Right lobe of liver (tissue), 6 donors: ENCODE data around the gene TBC1D5. TPM values are rescaled to one million over a fixed set of nuclear protein-coding genes. Genes with fewer than 3 reads are reported as not detected.

Experiments used
- ATAC-seq, 4 donors: fragments of 200-7000 bp; cut with Tn5 transposase; one replicate each; pipeline ENCODE4 v1.9.1; 2020; ENCODE audit warnings: mild to moderate bottlenecking in 4 of 4, moderate library complexity in 4 of 4
- DNase-seq, 3 donors: peaks; one replicate each; pipeline ENCODE4 v3.0.0-alpha.2; 2020
- H3K27ac ChIP-seq, 3 donors: fragments of 200-600 bp; one replicate each; pipeline ENCODE4 v1.8.0; 2022
- H3K27me3 ChIP-seq, 2 donors: fragments of 200-600 bp; one replicate each; pipeline ENCODE4 v1.8.0; 2022
- H3K36me3 ChIP-seq, 4 donors: fragments of 200-600 bp; sonication (generic) in 1 of 4; one replicate each; pipeline versions ENCODE4 v1.5.1 to v1.8.0; 2017 to 2022; ENCODE audit warnings: control low read depth in 1 of 4
- H3K4me1 ChIP-seq, 4 donors: fragments of 200-600 bp; sonication (generic) in 1 of 4; one replicate each; pipeline versions ENCODE4 v1.5.1 to v1.8.0; 2017 to 2022; ENCODE audit warnings: control low read depth in 1 of 4
- H3K4me3 ChIP-seq, 3 donors: fragments of 200-600 bp; one replicate each; pipeline ENCODE4 v1.8.0; 2022
- H3K9me3 ChIP-seq, 4 donors: fragments of 200-600 bp; sonication (generic) in 1 of 4; one replicate each; pipeline versions ENCODE4 v1.5.1 to v1.8.0; 2017 to 2022; ENCODE audit warnings: control low read depth in 1 of 4
- POLR2A ChIP-seq: fragments of 450-650 bp; IDR thresholded peaks from one replicate; pipeline ENCODE4 v1.6.1; 2017; ENCODE audit warnings: antibody characterized with exemption, mild to moderate bottlenecking
- WGBS: methylation state at CpG from one replicate; pipeline ENCODE4 v1.1.6; 2018; ENCODE audit warnings: low coverage, low lambda C conversion rate; ENCODE audit not compliant: insufficient coverage; ENCODE audit errors: missing lambda C conversion rate; 5-methylcytosine and 5-hydroxymethylcytosine counted together
- intact Hi-C, 2 donors: fragments of 100-400 bp; cut with DNase I; formaldehyde crosslinking; loops; one replicate each; pipeline versions ENCODE4 v1.11.2 to v1.14.1; 2022
- total RNA-seq, 6 experiments: library from RNA; depleted of rRNA in 2 of 6; stranded (reverse); fragments of >200 nt in 2 of 6; fragmentation: NEBNext Ultra II Directional in 3 of 6; extraction: Animal tissue kit (Norgen Biotek cat#: 25700) in 3 of 6; gene quantifications; one replicate each; pipeline versions ENCODE4 v1.1.0 to v1.2.4, GENCODE V29; 2016 to 2023
- TF ChIP-seq, protein P1 (sequence below), 4 donors: fragments of 200-600 bp in 3 of 4; fragments of 450-650 bp in 1 of 4; IDR thresholded peaks; one replicate each; pipeline versions ENCODE4 v1.5.1 to v1.8.0; 2016 to 2022; ENCODE audit warnings: antibody characterized with exemption in 4 of 4, mild to moderate bottlenecking in 2 of 4
- donor health status: DM: no; HTN: yes; CAD: no.
- donor health status: DM: no; HTN: no; CAD: no.
- donor health status: DM: no; HTN: no; CAD: no.
- donor health status: DM: no; HTN: yes; CAD: no.
- donor health status: DM: no; HTN: yes; CAD: no.

Gene TBC1D5
- total RNA-seq, 6 experiments from 2014 or later, result 21.5 to 33.4 (median 27.7) TPM

DNA sequence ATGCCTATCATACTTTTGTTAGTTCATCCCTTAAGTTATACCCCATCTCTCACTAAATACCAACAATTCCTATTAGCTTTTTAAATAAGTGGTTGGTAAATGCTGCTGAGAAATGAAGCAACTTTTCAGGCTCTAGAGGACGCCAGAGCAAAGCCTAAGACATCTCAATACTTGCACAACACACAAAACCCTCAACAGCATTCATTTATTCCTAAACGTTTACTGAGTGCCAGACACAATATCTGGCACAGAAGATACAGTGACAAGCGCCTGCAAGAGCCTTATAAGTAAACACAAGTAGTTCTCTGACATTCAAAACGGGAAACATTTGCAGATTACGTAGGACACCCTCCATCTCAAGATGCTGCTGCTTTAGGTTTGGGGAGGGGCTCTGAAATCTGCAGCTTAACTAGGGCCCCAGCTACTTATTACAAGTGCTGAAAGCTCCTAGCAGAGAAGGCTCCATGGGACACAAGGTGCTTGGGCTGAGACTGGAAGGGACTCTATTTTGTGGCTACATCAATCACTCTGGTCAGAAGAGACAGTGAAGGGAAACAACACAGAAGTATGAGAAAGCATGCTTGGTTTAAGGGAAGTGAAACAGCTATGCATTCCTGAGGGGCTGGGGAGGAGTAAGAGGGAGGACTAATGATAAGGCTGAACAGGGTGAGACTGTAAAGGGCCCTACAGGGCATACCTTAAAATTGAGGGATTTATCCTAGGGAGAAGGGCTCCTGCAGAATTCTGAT, 546.4 kb downstream of the TBC1D5 start:
- ATAC-seq, result peak in 3 of 4 donors; percentile 32 to 35 (median 34)
- WGBS, result 47% methylated on average over 5 of the region's 5 CpGs

DNA sequence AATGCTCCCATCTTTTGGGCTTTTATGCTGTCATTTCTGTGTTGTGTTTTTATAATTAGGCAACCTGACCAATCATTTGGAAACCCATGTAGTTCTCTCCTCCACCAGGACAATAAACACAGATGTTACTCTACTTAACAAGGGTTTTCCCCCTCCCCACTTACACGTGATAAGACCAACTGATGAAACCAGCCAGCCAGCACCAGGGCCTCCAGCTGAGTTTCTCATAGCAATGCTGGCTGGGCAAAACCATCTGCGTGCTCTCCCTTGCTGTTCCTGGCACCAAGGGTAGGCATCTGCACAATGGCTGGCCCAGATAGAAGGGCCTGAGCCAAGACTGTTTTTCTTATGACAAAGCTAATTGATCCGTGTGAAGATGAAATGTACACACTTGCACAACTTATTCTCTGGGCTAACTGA, 547.2 kb downstream of the TBC1D5 start:
- Histone ChIP-seq H3K36me3 (no peaks in the 10 kb centered on the region), H3K4me3 (no peak overlapping the region), H3K27ac (no peak overlapping the region), H3K9me3 (no peaks in the 10 kb centered on the region), H3K27me3 (no peaks in the 10 kb centered on the region), H3K4me1 (peaks cover 0 to 9% (median 4%) of the 10 kb centered on the region in 4 donors)
- peak; percentile 67 to 90 (median 82) for ATAC-seq
- no peak for TF ChIP-seq POLR2A
- TF ChIP-seq, protein P1, sequence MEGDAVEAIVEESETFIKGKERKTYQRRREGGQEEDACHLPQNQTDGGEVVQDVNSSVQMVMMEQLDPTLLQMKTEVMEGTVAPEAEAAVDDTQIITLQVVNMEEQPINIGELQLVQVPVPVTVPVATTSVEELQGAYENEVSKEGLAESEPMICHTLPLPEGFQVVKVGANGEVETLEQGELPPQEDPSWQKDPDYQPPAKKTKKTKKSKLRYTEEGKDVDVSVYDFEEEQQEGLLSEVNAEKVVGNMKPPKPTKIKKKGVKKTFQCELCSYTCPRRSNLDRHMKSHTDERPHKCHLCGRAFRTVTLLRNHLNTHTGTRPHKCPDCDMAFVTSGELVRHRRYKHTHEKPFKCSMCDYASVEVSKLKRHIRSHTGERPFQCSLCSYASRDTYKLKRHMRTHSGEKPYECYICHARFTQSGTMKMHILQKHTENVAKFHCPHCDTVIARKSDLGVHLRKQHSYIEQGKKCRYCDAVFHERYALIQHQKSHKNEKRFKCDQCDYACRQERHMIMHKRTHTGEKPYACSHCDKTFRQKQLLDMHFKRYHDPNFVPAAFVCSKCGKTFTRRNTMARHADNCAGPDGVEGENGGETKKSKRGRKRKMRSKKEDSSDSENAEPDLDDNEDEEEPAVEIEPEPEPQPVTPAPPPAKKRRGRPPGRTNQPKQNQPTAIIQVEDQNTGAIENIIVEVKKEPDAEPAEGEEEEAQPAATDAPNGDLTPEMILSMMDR (IDR thresholded peaks at IDR 0.05), result no peak
- WGBS, result 39% methylated on average over 3 of the region's 3 CpGs
- intact Hi-C loops, result no loop called here
- peak in 1 of 3 donors; percentile 19 for DNase-seq

More for the DNA sequence above, 546.4 kb downstream of the TBC1D5 start:
- Histone ChIP-seq H3K4me1 (peaks cover 0 to 9% (median 4%) of the 10 kb centered on the region in 4 donors), H3K27me3 (no peaks in the 10 kb centered on the region), H3K4me3 (no peak overlapping the region), H3K9me3 (no peaks in the 10 kb centered on the region), H3K27ac (no peak overlapping the region), H3K36me3 (no peaks in the 10 kb centered on the region)
- no peak for DNase-seq
- intact Hi-C loops, result no loop called here
- TF ChIP-seq, protein P1 (IDR thresholded peaks at IDR 0.05), result peak in 2 of 4 donors; percentile 13 to 19
- TF ChIP-seq POLR2A, result no peak

DNA sequence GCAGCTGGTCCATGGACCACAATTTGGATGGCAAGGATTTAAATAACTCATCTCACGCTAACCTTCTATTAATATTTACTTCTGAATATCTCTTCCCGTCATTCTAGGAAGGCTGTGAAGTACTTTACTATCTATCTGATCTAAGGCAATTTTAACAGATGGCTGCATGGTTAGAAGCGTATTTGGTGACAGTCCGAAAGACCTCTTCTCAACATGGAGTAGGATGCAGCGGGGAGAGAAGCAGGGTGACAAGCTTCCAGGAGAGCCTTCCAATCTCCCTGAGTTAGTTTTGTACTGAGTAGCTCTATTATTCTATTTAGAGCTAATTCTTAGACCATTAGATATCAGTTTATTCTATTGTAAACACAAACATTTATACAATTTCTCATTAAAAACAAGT, 548.3 kb downstream of the TBC1D5 start:
- DNase-seq, result no peak
- no peaks in the 10 kb centered on the region for H3K9me3 ChIP-seq
- no peak for ATAC-seq
- intact Hi-C loops, result no loop called here
- no peaks in the 10 kb centered on the region for H3K27me3 ChIP-seq
- WGBS, result 100% methylated on average over 5 of the region's 5 CpGs
- no peaks in the 10 kb centered on the region for H3K36me3 ChIP-seq
- TF ChIP-seq, protein P1 (IDR thresholded peaks at IDR 0.05), result no peak
- TF ChIP-seq POLR2A, result no peak
- no peak overlapping the region for H3K4me3 ChIP-seq
- H3K4me1 ChIP-seq, result peaks cover 0 to 9% (median 4%) of the 10 kb centered on the region in 4 donors
- H3K27ac ChIP-seq, result no peak overlapping the region

DNA sequence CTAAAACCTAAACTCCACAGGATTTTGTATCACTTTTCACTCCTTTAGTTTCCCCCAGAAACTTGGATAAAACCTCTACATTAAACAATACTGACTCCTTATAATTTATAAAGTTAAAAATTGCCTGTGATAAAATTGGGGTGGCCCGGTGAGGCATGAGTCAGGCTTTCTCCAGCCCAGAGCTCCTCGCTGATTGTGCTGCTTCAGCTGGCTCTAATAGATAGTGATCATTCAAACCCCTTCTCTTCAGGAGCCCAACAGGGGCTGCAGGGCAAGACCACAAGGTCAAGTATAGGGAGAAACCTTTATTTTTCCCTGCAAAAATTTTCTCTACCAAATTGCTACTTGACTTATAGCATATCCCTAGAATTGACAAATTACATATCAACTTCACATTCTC, 549.4 kb downstream of the TBC1D5 start:
- H3K9me3 ChIP-seq, result no peaks in the 10 kb centered on the region
- H3K36me3 ChIP-seq, result no peaks in the 10 kb centered on the region
- H3K27ac ChIP-seq, result no peak overlapping the region
- TF ChIP-seq, protein P1 (IDR thresholded peaks at IDR 0.05), result no peak
- no peak overlapping the region for H3K4me3 ChIP-seq
- ATAC-seq (no peak), DNase-seq (no peak)
- H3K27me3 ChIP-seq, result no peaks in the 10 kb centered on the region
- 90% methylated on average over 2 of the region's 2 CpGs for WGBS
- intact Hi-C loops, result no loop called here
- peaks cover 0 to 9% (median 4%) of the 10 kb centered on the region in 4 donors for H3K4me1 ChIP-seq
